IPS-11a (cell line): ENCODE data around the gene EMC10.
"Not testable (repeated sequence)": the region's sequence is repeated elsewhere in the genome, so short reads cannot be mapped to it uniquely, and the experiment has no call there.

Experiments used
- H3K4me3 ChIP-seq: one replicate; pipeline ENCODE4 v1.5.1; 2013; ENCODE audit warnings: low read depth, low read length, control low read depth

EMC10 gene

DNA sequence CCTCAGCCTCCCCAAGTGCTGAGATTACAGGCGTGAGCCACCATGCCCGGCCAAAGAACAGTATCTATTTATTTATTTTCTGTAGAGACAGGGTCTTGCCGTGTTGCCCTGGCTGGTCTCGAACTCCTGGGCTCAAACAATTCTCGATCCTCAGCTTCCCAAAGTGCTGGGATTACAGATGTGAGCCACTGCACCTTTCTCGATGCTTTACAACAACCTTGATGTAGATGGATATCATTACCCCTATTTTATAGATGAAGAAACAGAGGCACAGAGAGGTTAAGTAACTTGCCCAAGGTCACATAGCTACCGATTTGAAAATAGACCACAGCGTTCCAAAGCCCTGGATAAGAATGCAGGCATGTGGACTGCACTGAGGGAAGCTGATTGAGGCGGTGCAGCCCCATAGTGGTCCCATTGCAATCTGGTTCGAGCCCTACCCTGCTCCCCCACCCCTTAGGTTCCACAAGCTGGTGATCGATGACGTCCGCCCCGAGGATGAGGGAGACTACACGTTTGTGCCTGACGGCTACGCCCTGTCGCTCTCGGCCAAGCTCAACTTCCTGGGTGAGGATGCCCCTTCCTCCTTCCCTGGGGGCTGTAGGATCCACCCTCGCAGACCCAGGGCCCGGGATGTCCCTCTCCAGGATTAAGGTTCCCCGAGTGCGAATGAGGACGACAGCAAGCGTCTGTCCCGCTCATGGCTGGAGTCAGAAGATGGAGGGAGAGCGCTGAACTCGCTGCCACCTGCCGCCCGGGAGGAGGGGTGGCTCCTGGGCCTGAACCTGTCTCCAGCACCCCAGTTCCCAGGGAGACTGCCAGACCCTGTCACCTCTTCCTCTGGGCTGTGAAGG, 25.7 kb upstream of the EMC10 start:
- H3K4me3 ChIP-seq: no peak overlapping the region

DNA sequence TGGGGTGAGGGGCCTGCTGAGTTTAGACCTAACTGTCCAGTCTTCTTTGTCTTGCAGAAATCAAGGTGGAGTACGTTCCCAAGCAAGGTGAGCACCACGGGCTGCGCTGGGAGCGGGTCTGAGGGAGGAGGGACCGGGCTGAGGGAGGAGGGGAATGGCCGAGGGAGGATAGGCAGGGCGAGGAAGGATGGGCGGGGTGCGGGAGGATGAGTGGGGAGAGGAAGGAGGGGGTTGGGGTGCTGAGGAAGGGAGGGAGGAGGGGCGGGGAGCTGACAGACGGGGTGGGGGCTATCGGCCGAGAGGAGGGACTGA, 25.1 kb upstream of the EMC10 start:
- H3K4me3 ChIP-seq: no peak overlapping the region

DNA sequence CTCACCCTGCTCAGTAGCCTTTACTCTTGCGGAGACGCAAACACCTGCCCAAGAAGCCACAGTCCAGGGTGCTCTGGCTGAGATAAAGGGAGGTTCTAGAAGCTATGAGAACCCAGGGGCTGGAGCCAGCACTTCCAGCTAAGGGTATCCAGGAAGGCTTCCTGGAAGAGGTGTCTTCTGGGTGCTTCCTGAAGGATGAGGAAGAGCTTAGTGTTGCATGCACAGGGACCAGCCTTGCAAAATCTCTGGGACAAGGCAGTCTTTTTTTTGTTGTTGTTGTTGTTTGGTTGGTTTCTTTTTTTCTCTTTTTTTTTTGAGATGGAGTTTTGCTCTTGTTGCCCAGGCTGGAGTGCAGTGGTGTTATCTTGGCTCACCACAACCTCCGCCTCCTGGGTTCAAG, 23.1 kb upstream of the EMC10 start:
- no peak overlapping the region for H3K4me3 ChIP-seq

DNA sequence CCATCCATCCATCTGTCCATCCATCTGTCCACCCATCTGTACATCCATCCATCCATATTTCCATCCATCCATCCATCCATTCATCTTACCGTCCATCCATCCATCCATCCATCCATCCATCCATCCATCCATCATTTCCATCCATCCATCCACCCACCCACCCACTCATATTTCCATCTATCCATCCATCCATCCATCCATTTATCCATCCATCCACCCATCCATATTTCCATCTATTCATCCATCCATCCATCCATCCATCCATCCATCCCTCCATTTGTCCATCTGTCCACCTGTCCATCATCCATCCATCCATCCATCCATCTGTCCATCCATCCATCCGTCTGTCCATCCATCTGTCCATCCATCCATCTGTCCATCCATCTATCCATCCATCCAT, 20.3 kb upstream of the EMC10 start:
- no peak overlapping the region for H3K4me3 ChIP-seq

DNA sequence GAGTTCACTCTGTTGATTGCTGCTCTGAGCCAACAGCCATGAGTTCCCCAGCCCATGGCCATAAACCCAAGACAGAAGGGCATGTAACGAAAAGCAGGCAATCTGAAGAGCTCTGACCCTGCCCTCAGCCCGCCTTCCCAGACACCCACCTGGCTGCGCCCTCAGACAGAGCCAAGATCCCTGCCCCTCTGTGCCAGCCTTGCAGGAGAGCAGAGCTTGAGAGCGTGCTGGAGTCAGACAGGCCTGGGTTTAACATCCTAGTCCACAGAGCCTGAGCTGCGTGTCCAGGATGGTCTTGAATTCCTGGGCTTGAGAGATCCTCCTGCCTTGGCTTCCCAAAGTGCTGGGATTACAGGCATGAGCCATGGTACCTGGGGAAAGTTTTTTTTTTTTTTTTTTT, 19.0 kb upstream of the EMC10 start:
- no peak overlapping the region for H3K4me3 ChIP-seq

DNA sequence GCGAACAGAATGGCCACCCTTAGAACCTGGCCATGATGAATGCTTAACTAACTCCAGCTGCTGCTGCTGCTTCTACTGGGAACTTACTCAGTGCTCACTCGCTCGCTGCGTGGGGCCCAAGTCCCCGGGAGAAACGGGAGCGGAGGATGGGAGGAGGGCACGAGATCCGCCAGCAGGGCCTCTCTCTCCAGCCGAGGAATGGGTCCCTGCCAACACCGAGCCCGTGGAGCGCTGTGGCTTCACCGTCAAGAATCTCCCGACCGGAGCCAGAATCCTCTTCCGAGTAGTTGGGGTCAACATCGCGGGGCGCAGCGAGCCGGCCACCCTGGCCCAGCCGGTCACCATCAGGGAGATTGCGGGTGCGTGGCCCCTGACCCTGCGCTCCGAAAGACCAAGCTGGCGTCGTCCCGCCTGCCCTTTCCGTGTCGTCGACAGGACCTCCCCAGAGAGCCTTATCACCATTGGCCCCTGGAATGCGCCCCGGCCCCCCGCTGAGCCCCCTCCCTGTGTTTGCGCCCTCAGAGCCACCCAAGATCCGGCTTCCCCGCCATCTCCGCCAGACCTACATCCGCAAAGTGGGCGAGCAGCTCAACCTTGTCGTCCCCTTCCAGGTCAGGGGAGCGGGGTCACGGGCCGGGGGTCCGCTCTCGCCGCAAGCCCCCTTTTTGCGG, 17.8 kb upstream of the EMC10 start:
- no peak overlapping the region for H3K4me3 ChIP-seq

DNA sequence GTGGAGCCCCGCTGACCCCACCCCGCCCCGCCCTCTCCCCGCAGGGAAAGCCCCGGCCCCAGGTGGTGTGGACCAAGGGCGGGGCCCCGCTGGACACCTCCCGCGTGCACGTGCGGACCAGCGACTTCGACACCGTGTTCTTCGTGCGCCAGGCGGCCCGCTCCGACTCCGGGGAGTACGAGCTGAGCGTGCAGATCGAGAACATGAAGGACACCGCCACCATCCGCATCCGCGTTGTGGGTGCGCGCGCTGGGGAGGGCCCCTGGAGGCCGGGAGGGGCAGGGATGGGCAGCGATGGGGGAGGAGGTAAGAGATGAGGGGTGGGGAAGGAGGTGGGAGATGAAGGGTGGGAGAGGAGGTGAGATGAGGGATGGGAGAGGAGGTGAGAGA, 17.2 kb upstream of the EMC10 start:
- H3K4me3 ChIP-seq: no peak overlapping the region

DNA sequence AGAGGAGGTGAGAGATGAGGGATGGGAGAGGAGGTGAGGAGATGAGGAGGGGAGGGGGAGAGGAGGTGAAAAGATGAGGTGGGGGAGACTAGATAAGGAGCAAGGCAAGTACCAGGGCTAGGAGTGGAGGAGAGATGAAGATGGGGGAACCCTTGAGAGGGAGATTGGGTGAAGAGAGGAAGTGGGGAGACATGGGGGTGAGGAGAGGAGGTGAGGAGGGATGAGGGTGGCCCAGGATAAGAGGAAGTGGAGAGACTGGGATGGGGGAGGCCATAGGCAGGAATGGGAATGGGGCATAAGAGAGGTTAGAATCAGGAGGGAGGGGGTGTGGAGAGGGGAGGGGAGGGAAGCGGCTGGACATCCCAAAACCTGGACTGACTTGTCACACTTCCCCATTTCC, 16.7 kb upstream of the EMC10 start:
- H3K4me3 ChIP-seq: no peak overlapping the region

DNA sequence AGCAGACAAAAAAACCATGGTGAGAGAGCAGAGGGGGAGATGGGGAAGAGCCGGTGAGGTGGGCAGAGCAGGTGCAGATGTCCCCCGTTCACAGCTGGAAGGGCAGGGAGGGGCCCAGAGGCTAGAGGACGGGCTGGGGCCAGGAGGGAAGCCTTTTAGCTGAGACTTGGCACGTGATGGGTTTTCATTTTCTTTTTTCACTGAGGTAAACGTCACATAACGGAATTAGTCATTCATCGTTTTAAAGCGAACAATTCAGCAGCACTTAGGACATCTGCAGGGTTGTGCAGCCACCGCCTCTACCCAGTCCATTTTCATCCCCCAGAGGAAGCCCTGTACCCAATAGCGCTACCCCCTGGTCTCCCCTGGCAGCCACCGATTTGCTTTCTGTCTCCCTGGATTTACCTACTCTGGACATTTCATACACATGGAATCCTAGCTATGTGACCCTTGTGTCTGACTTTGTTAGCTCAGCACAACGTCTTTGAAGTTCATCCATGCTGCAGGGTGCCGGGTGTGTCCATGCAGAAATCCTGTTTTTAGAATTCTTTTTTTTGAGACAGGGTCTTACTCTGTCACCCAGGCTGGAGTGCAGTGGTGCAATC, 16.0 kb upstream of the EMC10 start:
- H3K4me3 ChIP-seq: no peak overlapping the region

DNA sequence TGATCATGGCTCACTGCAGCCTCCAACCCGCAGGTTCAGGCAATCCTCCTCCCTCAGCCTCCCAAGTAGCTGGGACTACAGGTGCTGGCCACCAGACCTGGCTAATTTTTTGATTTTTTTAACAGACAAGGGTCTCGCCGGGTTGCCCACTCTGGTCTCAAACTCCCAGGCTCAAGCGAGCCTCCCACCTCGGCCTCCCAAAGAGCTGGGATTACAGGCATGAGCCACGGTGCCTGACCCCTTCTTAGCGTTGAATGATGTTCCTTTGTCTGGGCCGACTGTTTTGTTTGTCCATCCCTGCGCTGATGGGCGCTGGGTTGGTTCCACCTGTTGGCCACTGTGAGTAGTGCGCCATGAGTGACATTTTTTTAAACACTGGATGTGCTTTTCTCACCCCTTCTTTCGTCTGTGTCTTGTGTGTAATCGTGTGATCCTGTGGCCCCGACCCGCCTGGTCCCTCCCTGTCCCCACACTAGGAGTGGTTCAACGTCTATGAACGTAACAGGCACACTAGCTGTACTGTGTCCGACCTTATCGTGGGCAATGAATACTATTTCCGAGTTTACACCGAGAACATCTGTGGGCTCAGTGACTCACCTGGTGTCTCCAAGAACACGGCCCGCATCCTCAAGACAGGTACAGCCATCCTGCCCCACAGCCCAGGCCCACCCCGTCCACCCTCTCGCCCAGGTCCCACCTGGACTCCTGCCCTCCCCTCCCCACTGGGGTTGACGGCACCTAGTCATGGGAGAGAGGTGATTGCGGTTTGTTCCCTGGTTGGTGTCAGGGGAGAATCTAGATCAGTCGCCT, 15.0 kb upstream of the EMC10 start:
- no peak overlapping the region for H3K4me3 ChIP-seq

DNA sequence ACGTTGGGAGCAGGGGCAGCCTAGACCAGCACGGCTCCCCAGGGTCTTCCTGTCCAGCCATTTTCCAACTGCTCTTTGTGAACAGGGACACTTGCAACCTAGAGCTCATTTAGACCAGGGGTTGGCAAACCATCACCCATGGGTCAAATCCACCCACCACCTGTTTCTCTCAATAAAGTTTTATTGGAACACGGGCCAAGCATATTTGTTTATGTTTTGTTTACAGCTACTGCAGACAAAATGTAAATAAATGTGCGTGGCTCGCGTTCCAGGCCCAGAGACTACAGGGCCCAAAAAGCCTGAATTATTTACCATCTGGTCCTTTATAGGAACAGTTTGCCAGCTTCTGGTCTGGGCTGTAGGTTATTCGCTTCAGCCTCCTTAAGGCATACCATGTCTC, 13.3 kb upstream of the EMC10 start:
- no peak overlapping the region for H3K4me3 ChIP-seq

DNA sequence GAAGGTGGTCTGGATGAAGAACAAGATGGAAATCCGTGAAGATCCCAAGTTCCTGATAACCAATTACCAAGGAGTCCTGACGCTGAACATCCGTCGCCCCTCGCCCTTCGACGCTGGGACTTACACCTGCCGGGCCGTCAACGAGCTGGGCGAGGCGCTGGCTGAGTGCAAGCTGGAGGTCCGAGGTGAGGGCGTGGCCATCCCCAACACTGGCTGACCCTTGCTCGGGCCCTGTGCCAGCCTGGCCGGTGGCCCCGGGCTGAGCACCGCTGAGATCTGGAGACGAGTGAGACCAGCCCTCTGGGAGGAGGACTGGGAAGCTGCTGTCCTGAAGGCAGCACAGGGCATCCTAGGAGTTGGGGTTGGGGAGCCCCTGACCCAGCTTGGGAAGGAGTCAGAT, 12.0 kb upstream of the EMC10 start:
- no peak overlapping the region for H3K4me3 ChIP-seq

DNA sequence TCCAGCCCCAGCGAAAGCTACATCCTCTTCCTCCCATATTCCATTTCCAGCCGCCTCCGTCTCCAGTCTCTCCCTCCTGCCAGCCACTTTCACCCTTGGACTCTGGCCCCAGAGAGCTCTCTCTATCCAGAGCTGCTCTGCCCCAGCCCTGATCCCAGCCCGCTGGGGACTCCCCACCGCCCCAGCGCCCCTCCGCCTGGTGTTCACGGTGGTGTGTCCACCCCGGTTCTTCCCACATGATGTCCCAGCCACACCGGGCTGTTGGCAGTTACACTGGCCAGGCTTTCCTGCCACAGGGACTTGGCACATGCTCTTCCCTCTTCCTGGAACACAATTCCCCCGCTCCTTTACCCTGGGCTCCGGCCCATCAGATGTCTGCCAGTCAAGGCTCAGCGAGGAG, 11.3 kb upstream of the EMC10 start:
- no peak overlapping the region for H3K4me3 ChIP-seq

DNA sequence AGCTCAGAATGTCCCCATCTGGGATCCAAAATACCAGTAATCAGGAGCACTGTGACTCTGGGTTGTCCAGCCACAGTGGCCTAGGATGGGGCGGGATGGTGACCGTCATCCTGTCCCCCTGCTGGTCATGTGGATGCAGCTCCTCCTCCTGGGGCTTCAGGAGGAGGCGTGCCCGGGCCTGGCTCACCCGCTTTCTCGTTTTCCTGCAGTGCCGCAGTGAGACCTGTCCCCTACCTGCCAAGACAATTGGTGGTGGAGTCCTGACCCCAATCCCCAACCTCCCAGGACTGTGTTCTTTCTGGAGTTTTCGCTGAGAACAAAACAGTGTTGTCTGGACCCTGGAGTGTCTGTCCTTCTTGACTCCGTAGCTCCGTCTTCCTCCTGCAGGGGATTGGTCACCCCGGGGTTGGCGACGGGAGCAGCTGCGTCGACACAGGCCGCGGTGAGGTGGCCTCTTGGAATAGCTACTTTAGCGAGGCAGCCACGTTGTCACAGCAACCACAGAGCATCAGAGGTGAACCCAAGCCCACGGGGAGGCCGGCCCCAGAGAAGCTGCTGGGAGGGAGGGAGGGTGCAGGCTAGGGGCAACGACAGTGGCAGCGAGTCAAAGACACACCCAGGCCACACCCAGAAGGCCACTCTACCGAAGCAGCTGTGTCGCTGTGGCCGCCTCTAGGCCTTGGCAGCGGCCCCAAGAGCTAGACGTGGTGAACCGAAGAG, 10.2 kb upstream of the EMC10 start:
- H3K4me3 ChIP-seq: no peak overlapping the region

DNA sequence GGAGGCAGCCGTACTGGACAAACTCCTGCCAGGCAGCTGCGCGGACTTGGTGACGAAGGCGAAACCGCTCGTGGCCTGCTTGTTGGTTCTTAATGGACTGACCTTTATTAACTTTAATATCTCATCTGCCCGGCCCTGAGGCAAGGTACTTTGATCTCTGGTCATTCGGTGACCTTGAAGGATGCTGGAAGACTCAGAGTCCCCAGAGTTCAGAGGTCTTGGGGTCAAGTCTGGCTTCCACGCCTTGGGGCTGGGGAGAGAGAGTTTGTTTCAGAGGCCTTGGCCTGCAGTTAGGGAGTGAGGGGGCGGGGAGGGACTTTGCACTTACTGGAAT, 9.6 kb upstream of the EMC10 start:
- no peak overlapping the region for H3K4me3 ChIP-seq

DNA sequence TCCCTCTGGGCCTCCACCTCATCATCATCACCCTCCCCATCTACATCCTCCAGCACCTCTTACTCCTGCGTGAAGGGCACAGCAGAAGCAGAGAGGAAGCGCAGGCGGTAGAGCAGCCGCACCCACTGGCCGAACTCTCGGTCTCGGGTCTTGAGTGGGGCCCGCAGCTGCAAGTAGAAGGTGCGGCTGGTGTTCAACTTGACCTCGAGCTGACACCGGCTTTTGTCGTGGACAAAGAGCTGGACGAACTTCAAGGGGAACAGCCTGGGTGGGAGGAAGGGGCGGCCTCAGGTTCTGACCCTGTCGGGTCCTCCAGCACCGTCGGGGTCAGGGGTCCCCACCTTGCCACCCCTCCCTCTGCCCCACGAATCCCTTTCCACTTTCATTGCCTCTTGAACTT, 8.7 kb upstream of the EMC10 start:
- no peak overlapping the region for H3K4me3 ChIP-seq

DNA sequence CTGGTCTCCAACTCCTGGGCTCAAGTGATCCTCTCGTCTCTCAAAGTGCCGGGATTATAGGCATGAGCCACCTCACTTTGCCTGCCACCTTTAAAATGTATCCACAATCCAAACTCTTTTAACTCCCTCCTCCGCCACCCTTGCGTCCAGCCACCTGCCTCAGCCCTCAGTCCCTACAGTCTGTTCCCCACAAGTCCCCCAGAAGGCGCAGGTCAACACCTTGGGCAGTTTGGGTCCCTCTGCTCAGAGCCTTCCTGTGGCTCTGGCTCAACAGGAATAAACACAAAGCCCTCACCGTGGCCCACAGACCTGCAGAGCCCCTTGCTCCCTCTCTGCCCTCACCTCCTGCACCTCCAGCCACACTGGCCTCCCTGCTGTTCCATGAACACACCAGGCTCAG, 7.5 kb upstream of the EMC10 start:
- H3K4me3 ChIP-seq: no peak overlapping the region

DNA sequence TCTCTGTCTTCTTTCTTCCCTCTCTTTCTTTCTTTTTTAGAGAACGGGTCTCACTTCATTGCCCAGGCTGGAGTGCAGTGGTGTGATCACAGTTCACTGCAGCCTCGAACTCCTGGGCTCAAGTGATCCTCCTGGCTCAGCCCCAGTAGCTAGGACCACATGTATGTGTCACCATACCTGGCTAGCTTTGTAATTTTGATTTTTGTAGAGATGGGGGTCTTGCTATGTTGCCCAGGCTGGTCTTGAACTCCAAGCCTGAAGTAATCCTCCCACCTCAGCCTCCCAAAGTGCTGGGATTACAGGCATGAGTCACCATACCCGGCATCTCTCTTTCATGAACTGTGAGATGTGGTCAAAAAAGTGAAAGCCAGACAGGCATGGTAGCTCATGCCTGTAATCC, 3.0 kb upstream of the EMC10 start:
- not testable (repeated sequence) for H3K4me3 ChIP-seq

DNA sequence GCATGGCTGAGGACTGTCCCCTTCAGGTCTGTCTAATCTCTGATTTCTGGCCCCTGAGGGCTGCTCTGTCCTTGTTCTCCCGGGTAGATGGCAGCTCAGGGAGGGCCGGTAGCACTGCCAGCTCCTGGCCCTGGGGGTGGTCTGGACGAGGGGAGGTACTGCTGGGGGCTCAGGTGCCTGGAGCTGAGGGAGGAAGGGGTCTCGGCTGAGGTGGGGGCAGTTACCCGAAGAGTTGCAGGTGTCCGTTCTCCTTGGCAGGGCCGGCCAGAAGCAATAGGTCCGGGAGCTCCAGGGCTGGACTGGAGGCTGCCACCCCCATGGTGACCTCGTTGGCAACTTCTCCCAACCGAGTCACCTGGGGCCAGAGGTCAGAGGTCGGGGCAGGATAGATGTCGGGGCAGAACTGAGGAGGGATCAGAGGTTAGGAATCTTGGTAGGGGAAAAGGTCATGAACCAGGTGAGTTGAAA, 1.2 kb upstream of the EMC10 start:
- no peak overlapping the region for H3K4me3 ChIP-seq

DNA sequence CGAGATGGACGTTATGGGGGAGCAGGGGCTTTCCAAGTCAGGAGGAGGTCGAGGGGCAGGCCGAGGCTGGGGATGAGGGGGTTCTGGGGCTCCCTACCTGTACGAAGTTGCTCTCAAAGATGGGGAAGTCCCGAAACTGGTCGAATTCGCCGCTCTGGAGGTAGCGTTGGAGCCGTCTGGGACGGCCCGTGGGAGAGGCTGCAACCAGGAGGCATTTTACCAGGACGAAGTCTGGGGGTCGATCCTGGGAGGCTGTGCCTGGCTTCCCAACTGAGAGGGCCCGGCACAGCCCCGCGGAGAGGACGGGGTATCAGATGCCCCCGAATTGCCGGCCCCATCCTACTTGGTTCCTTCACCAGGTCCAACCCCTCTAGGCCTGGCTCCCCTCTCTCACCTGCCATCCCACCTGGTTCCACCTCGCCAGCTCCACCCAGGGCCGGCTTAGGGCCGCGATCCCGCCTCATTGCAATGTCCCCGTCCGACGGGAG, 527 bp upstream of the EMC10 start:
- H3K4me3 ChIP-seq: peak overlapping the region; percentile 22

DNA sequence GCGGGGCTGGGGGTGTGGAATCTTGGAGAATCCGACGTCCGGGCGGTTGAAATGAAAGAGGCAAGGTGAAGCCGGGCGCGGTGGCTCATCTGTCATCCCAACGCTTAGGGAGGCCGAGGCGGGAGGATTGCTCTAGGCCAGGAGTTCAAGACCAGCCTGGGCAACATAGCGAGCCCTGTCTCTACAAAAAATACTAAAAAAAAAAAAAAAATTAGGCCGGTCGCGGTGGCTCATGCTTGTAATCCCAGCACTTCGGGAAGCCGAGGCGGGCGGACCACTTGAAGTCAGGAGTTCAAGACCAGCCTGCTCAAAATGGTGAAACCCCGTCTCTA, 566 bp downstream of the EMC10 start:
- H3K4me3 ChIP-seq: peak overlapping the region; percentile 93
